SK-N-SH treated with all-trans-retinoic acid at 6 μM for 48 hours (cell line): ENCODE data around the gene LSM3.

Source experiments
- ATAC-seq: fragments of 200-7000 bp; cut with Tn5 transposase; 3 replicates; pipeline ENCODE4 v1.9.1; 2020; ENCODE audit warnings: mild to moderate bottlenecking, moderate library complexity
- ARNTL ChIP-seq: fragments of 450-650 bp; formaldehyde crosslinking; IDR thresholded peaks from 2 replicates; pipeline ENCODE4 v1.5.0; 2020; ENCODE audit warnings: low read depth, mild to moderate bottlenecking, moderate library complexity, borderline replicate concordance
- BACH2 ChIP-seq: fragments of 250-450 bp; sonication (Bioruptor Pico); IDR thresholded peaks from 2 replicates; pipeline ENCODE4 v1.9.0; 2021; ENCODE audit warnings: mild to moderate bottlenecking, borderline replicate concordance
- CSDC2 ChIP-seq: fragments of 250-450 bp; sonication (Bioruptor Pico); IDR thresholded peaks from 2 replicates; pipeline ENCODE4 v1.5.0; 2020; ENCODE audit warnings: mild to moderate bottlenecking, moderate library complexity
- GLIS3 ChIP-seq: fragments of 250-450 bp; sonication (Bioruptor Pico); IDR thresholded peaks from 2 replicates; pipeline ENCODE4 v1.5.0; 2020; ENCODE audit warnings: mild to moderate bottlenecking, moderate library complexity
- ISL1 ChIP-seq: fragments of 250-450 bp; sonication (Bioruptor Pico); IDR thresholded peaks from 2 replicates; pipeline ENCODE4 v2.1.2; 2022; ENCODE audit warnings: mild to moderate bottlenecking, moderate library complexity
- OSR1 ChIP-seq: fragments of 250-450 bp; sonication (Bioruptor Pico); IDR thresholded peaks from 2 replicates; pipeline ENCODE4 v1.8.0; 2022; ENCODE audit warnings: moderate library complexity, mild to moderate bottlenecking, inconsistent platforms
- PPARA ChIP-seq: fragments of 250-450 bp; sonication (Bioruptor Pico); IDR thresholded peaks from 2 replicates; pipeline ENCODE4 v1.5.0; 2020; ENCODE audit warnings: mild to moderate bottlenecking, borderline replicate concordance
- RARB ChIP-seq: fragments of 250-450 bp; sonication (Bioruptor Pico); IDR thresholded peaks from 2 replicates; pipeline ENCODE4 v1.8.0; 2021; ENCODE audit warnings: mild to moderate bottlenecking, moderate library complexity
- SNAI2 ChIP-seq: fragments of 250-450 bp; sonication (Bioruptor Pico); IDR thresholded peaks from 2 replicates; pipeline ENCODE4 v1.5.0; 2020; ENCODE audit warnings: mild to moderate bottlenecking, moderate library complexity
- TCF4 ChIP-seq: fragments of 250-450 bp; sonication (Bioruptor Pico); IDR thresholded peaks from 2 replicates; pipeline ENCODE4 v1.8.0; 2021; ENCODE audit warnings: mild to moderate bottlenecking, moderate library complexity, borderline replicate concordance
- TOX ChIP-seq: fragments of 250-450 bp; sonication (Bioruptor Pico); IDR thresholded peaks from 2 replicates; pipeline ENCODE4 v1.8.0; 2021; ENCODE audit warnings: mild to moderate bottlenecking, moderate library complexity, borderline replicate concordance
- ZC3H10 ChIP-seq: fragments of 250-450 bp; sonication (Bioruptor Pico); IDR thresholded peaks from 2 replicates; pipeline ENCODE4 v1.5.1; 2021; ENCODE audit warnings: mild to moderate bottlenecking, moderate library complexity
- ZFP3 ChIP-seq: fragments of 250-450 bp; sonication (Bioruptor Pico); IDR thresholded peaks from 2 replicates; pipeline ENCODE4 v1.5.0; 2020; ENCODE audit warnings: mild to moderate bottlenecking, moderate library complexity
- ZFP30 ChIP-seq: fragments of 450-650 bp; formaldehyde crosslinking; IDR thresholded peaks from 2 replicates; pipeline ENCODE4 v1.5.0; 2022; ENCODE audit warnings: mild to moderate bottlenecking, moderate library complexity
- ZNF565 ChIP-seq: fragments of 450-650 bp; formaldehyde crosslinking; conservative IDR thresholded peaks from 2 replicates; pipeline ENCODE4 v1.5.0; 2020; ENCODE audit warnings: low read depth, mild to moderate bottlenecking, moderate library complexity
- ZNF70 ChIP-seq: fragments of 450-650 bp; formaldehyde crosslinking; IDR thresholded peaks from 2 replicates; pipeline ENCODE4 v1.5.0; 2020; ENCODE audit warnings: mild to moderate bottlenecking, moderate library complexity
- ZNF8 ChIP-seq: fragments of 450-650 bp; formaldehyde crosslinking; IDR thresholded peaks from 2 replicates; pipeline ENCODE4 v1.5.0; 2020; ENCODE audit warnings: mild to moderate bottlenecking, moderate library complexity
- TF ChIP-seq, protein P1 (sequence below): fragments of 250-450 bp; sonication (Bioruptor Pico); IDR thresholded peaks from 2 replicates; pipeline ENCODE4 v1.8.0; 2021; ENCODE audit warnings: low read depth, mild to moderate bottlenecking, moderate library complexity, borderline replicate concordance
- TF ChIP-seq, protein P2 (sequence below): fragments of 250-450 bp; sonication (Bioruptor Pico); IDR thresholded peaks from 2 replicates; pipeline ENCODE4 v1.8.0; 2020; ENCODE audit warnings: mild to moderate bottlenecking, moderate library complexity, borderline replicate concordance
- TF ChIP-seq, protein P3 (sequence below): fragments of 250-450 bp; sonication (Bioruptor Pico); IDR thresholded peaks from 2 replicates; pipeline ENCODE4 v1.5.1; 2020; ENCODE audit warnings: low read depth, mild to moderate bottlenecking, moderate library complexity
- TF ChIP-seq, protein P4 (sequence below): fragments of 250-450 bp; sonication (Bioruptor Pico); IDR thresholded peaks from 2 replicates; pipeline ENCODE4 v1.5.1; 2021; ENCODE audit warnings: mild to moderate bottlenecking, moderate library complexity

Gene LSM3

DNA sequence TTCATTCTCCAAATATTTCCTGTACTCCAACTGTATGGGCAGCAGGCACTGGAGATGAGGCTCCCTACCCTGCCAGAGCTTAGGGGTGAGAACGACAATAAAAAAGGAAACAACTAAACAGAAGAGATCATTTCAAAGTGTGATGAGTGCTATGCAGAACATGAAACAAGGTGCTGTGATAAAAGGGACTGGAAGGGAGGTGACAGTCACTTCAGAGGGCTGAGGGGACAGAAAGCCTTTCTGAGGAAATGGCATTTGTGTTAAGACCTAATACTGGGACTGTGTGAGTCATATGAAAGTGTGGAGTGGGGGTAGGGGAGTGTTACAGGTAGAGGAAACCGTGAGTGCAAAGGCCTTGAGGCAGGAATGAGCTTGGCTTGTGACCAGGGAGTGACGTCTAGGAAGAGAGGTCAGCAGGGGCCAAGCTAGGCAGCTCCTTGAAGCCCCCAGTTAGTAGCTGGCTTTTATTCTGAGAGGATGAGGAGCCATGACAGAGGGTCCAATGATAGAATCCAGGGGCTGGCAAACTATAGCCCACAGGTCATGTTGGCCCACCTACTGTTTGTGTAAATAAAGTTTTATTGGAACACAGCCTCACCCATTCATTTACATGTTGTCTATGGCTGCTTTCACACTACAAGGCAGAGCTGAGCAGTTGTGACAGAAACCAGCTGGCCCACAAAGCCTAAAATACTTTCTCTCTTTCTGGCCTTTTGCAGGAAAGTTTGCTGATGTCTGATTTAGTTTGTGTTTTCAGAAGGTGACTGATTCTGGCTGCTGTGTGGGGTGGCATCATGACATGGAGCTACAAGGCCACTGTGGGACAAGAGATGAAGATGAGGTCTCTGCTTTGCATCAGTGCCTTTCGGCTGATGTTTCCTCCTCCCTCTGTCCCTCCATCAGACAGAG, 56.6 kb downstream of the LSM3 start:
- ATAC-seq = no peak

DNA sequence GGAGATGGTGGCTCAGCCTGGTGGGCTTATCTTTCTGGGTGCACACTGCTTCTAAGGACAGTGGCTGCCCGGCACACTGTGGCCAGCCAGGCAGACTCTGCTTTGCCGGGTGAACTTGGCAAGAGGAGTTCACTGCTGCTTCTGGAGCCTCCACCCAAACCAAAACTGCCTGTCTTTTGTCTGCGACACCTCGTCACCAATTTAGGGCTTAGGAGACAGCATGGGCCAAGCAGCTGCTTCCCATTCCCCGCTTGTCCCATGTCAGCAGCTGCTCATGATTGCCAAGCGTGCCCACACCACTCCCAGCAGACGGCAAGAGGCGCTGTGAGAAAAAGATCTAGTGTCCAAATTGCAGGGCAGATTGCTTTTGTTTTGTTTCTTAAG, 57.3 kb downstream of the LSM3 start:
- TF ChIP-seq BACH2 (CRISPR knock-in tag) (no peak), RARB (no peak), OSR1 (no peak), ZNF565 (CRISPR knock-in tag) (no peak), ISL1 (CRISPR knock-in tag) (no peak), TOX (CRISPR knock-in tag) (no peak), ZNF70 (CRISPR knock-in tag) (no peak), CSDC2 (CRISPR knock-in tag) (no peak), PPARA (CRISPR knock-in tag) (no peak)
- TF ChIP-seq, protein P1, sequence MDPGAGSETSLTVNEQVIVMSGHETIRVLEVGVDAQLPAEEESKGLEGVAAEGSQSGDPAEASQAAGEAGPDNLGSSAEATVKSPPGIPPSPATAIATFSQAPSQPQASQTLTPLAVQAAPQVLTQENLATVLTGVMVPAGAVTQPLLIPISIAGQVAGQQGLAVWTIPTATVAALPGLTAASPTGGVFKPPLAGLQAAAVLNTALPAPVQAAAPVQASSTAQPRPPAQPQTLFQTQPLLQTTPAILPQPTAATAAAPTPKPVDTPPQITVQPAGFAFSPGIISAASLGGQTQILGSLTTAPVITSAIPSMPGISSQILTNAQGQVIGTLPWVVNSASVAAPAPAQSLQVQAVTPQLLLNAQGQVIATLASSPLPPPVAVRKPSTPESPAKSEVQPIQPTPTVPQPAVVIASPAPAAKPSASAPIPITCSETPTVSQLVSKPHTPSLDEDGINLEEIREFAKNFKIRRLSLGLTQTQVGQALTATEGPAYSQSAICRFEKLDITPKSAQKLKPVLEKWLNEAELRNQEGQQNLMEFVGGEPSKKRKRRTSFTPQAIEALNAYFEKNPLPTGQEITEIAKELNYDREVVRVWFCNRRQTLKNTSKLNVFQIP = no peak
- TF ChIP-seq, protein P2, sequence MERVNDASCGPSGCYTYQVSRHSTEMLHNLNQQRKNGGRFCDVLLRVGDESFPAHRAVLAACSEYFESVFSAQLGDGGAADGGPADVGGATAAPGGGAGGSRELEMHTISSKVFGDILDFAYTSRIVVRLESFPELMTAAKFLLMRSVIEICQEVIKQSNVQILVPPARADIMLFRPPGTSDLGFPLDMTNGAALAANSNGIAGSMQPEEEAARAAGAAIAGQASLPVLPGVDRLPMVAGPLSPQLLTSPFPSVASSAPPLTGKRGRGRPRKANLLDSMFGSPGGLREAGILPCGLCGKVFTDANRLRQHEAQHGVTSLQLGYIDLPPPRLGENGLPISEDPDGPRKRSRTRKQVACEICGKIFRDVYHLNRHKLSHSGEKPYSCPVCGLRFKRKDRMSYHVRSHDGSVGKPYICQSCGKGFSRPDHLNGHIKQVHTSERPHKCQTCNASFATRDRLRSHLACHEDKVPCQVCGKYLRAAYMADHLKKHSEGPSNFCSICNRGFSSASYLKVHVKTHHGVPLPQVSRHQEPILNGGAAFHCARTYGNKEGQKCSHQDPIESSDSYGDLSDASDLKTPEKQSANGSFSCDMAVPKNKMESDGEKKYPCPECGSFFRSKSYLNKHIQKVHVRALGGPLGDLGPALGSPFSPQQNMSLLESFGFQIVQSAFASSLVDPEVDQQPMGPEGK = no peak
- ATAC-seq = no peak

More for the DNA sequence above, 56.6 kb downstream of the LSM3 start:
- no peak for TF ChIP-seq OSR1
- TF ChIP-seq, protein P1 = no peak
- TF ChIP-seq ZNF565 (CRISPR knock-in tag) = no peak
- no peak for TF ChIP-seq ISL1 (CRISPR knock-in tag)
- TF ChIP-seq ZFP3 (CRISPR knock-in tag) = no peak
- TF ChIP-seq, protein P3, sequence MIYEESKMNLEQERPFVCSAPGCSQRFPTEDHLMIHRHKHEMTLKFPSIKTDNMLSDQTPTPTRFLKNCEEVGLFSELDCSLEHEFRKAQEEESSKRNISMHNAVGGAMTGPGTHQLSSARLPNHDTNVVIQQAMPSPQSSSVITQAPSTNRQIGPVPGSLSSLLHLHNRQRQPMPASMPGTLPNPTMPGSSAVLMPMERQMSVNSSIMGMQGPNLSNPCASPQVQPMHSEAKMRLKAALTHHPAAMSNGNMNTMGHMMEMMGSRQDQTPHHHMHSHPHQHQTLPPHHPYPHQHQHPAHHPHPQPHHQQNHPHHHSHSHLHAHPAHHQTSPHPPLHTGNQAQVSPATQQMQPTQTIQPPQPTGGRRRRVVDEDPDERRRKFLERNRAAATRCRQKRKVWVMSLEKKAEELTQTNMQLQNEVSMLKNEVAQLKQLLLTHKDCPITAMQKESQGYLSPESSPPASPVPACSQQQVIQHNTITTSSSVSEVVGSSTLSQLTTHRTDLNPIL = no peak

DNA sequence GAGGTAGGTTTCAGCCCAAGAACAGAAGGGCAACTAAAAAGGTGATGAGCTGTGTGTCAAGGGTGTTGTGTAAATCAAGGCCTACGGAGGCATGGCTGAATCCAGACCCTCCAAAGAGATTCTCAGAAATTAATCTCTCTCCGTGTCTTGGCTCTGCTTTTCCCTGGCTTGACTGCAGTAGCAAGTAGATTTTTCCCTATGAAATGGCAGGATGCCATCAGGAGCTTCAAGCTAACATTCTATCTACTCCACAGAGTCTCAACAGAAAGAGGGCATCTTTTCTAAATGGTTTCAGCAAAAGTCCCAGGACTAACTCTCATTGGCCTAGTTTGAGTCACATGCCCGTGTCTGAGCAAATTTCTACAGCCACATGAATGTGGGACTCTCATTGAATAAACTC, 58.3 kb downstream of the LSM3 start:
- ATAC-seq = no peak
- TF ChIP-seq, protein P3 = no peak
- TF ChIP-seq RARB (no peak), ZNF8 (CRISPR knock-in tag) (no peak), OSR1 (no peak), ZC3H10 (no peak), ISL1 (CRISPR knock-in tag) (no peak), SNAI2 (CRISPR knock-in tag) (no peak), ZNF70 (CRISPR knock-in tag) (no peak), ZFP30 (CRISPR knock-in tag) (no peak), ZFP3 (CRISPR knock-in tag) (no peak), ZNF565 (CRISPR knock-in tag) (no peak), ARNTL (CRISPR knock-in tag) (no peak), TOX (CRISPR knock-in tag) (no peak), BACH2 (CRISPR knock-in tag) (no peak), GLIS3 (CRISPR knock-in tag) (no peak), TCF4 (CRISPR knock-in tag) (no peak), PPARA (CRISPR knock-in tag) (no peak)
- TF ChIP-seq, protein P4, sequence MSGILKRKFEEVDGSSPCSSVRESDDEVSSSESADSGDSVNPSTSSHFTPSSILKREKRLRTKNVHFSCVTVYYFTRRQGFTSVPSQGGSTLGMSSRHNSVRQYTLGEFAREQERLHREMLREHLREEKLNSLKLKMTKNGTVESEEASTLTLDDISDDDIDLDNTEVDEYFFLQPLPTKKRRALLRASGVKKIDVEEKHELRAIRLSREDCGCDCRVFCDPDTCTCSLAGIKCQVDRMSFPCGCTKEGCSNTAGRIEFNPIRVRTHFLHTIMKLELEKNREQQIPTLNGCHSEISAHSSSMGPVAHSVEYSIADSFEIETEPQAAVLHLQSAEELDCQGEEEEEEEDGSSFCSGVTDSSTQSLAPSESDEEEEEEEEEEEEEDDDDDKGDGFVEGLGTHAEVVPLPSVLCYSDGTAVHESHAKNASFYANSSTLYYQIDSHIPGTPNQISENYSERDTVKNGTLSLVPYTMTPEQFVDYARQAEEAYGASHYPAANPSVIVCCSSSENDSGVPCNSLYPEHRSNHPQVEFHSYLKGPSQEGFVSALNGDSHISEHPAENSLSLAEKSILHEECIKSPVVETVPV = no peak
- TF ChIP-seq, protein P1 = no peak
- TF ChIP-seq, protein P2 = no peak
